Jurkat, Clone E6-1 (cell line): ENCODE data around the gene TSHZ1.
"Not testable (repeated sequence)": the region's sequence is repeated elsewhere in the genome, so short reads cannot be mapped to it uniquely, and the experiment has no call there.

Source experiments
- DNase-seq: peaks from one replicate; pipeline ENCODE4 v3.0.0-alpha.2; 2011; ENCODE audit warnings: low read depth, low spot score
- H3K4me3 ChIP-seq: 2 replicates; pipeline ENCODE4 v1.5.1; 2011; ENCODE audit warnings: mild to moderate bottlenecking, low read length, control low read depth, moderate library complexity

Gene TSHZ1

GRCh38 chr18:75178376-75178775, 32.2 kb upstream of the TSHZ1 start:
- no peak for DNase-seq
- no peak overlapping the region for H3K4me3 ChIP-seq

DNA sequence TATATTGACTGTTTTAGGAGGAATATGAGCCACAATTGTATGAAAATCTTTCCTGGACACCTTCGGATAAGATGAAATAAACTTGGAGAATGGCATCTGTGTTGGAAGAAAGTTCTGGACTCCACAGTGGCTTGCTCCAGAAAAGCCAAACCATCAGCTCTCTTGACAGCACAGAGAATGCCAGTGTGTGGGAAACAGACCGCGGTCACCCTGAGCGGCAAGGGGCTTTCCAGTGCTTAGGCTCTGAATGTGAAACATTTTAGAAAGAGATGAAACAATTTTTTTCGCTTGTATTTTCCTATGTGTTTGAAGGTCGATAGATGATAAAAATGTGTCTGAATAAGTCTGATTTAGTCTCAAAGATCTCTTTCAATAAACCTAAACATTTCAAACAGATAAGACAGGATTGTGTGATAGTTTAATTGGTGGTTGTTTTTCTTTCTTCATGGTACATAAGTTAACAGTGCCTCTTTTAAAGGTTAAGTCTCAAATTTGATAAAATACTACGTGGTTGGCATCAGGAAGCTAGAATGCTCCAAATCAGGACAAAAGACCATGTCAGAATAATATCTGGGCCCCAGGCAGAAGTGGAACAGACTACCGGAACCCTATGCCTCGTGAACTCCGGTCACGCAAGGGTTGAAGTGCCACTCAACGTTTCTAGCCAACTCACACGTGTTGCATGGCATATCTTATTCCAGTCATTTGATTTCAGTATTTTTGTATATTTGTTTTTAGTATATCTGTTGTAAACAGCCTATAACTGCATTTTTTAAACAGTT, 30.6 kb upstream of the TSHZ1 start:
- no peak for DNase-seq
- no peak overlapping the region for H3K4me3 ChIP-seq

DNA sequence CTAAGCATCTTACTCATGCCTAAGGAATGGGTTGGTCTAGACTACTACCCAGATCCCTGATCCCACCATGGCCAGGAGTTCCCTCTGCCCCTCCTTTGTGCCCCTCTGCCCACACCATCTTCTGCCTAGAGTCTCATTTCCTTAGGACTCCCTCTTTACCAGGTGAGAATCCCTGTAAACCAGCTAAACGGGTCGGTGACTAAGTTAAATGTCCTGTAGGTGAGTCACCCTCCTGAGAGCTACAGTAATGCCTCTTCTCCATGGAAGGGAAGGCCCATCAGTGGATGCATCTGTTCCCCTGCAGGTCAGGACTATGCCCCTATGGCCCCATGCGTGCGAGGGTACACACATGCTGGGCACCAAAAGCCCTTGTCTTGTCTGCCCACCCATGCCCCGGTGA, 27.1 kb upstream of the TSHZ1 start:
- no peak for DNase-seq
- no peak overlapping the region for H3K4me3 ChIP-seq

DNA sequence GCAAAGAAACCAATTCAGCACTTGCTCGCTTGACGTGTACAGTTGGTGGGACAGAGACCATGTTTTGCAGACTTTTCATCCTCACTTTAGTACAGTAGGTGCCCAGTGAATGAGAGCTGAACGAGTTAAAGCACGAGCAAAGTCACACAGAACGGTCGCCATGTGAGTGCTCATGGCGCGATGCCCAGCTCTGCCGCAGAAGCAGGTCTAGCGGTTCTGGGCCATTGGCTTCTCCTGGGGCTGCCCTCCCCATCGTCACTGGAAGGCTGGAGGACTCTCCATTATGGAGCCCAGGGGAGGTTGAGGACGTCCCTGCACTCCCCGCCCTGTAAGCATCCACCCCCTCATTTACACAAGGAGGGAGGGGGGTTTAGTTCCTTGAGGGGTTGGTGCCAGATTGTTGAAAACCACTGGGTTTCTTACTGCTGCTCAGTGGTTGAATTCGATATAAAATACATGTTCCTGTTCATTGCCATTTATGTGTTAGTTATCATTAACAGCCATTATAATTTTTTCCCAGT, 26.6 kb upstream of the TSHZ1 start:
- no peak for DNase-seq
- H3K4me3 ChIP-seq: no peak overlapping the region

DNA sequence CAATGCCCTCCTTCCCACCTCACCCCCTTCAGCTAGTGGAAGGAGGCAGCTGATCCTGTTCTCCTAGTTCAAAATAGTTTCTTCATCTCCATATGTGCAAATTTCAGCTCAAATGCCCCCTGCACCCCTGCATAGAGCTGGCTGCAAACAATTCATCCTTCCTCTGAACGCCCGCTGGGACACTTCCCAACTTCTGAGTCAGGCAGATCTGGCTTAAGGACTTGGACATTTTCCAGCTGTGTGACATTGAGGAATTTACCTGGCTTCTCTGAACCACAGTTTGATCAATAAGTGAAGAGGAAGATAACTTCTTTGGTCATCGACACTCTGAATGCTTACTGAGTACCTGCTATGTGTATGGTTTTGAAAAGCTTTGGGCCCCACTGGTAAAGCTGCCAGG, 25.1 kb upstream of the TSHZ1 start:
- H3K4me3 ChIP-seq: no peak overlapping the region
- DNase-seq: no peak

DNA sequence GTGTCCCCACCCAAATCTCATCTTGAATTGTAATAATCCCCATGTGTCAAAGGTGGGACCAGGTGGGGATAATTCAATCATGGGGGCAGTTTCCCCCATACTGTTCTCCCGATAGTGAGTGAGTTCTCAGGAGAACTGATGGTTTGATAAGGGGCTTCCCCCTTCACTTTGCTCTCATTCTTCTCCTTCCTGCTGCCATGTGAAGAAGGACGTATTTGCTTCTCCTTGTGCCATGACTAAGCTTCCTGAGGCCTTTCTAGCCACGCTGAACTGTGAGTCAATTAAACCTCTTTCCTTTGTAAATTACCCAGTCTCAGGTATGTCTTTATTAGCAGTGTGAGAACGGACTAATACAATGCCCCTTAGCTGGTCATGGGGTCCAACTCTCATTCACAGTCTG, 22.9 kb upstream of the TSHZ1 start:
- not testable (repeated sequence) for DNase-seq, H3K4me3 ChIP-seq

DNA sequence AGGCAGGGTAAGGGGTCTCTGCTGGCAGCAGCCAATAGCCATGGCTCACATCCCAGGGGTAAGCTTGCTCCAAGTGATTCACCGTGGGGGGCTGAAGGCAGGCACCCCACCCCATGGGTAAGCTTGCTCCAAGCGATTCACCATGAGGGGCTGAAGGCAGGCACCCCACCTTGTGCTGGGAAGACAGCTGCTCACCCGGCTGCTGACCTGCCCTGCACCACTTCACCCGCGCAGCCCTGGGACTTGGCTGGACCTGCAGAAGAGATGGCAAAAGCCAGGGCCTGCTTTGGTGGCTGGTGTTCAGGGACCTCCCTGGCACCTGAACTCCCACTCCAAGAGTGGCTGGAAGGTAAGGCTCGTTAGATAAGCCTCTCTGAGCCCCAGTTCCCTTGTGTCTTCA, 20.9 kb upstream of the TSHZ1 start:
- DNase-seq: no peak
- no peak overlapping the region for H3K4me3 ChIP-seq

- no peak overlapping the region for H3K4me3 ChIP-seq
- DNase-seq: no peak
Observed at GRCh38 chr18:75192899-75193298, 17.7 kb upstream of the TSHZ1 start.

GRCh38 chr18:75198036-75198435, 12.6 kb upstream of the TSHZ1 start:
- no peak for DNase-seq
- H3K4me3 ChIP-seq: no peak overlapping the region

GRCh38 chr18:75199327-75199726, 11.3 kb upstream of the TSHZ1 start:
- DNase-seq: no peak
- H3K4me3 ChIP-seq: no peak overlapping the region

GRCh38 chr18:75200071-75200470, 10.5 kb upstream of the TSHZ1 start:
- no peak for DNase-seq

DNA sequence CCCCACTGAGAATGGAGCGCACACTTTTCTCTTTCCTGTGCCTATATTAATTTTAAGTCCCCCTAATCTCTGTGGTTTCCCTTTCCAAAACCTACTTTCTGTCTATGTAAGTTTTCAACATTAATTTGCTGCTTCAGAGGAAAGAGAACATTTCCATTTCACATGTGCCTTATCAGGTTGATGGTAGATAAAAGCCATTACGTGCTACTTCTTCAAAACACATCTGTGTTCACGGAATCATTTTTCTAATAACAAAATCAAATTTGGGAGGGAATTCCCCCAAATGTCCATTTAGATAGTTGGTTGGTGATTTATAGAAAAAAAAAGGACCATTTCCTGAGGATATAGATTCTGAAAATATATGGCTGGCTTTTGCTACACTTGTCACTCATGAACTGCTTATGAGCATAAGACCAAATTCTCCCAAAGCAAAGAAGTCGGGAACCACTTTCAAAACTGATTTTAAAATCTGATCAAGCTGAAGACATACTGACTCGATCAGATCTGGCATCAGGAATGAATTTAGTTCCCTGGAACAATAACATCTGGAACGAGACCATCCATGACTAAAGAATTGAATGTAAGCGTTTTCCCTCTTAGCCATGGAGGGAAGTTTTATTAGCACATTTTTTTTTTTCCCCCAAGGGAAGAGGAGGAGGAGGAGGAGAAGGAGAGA, 9.9 kb upstream of the TSHZ1 start:
- H3K4me3 ChIP-seq: no peak overlapping the region

More at GRCh38 chr18:75200071-75200470, 10.5 kb upstream of the TSHZ1 start:
- H3K4me3 ChIP-seq: no peak overlapping the region

DNA sequence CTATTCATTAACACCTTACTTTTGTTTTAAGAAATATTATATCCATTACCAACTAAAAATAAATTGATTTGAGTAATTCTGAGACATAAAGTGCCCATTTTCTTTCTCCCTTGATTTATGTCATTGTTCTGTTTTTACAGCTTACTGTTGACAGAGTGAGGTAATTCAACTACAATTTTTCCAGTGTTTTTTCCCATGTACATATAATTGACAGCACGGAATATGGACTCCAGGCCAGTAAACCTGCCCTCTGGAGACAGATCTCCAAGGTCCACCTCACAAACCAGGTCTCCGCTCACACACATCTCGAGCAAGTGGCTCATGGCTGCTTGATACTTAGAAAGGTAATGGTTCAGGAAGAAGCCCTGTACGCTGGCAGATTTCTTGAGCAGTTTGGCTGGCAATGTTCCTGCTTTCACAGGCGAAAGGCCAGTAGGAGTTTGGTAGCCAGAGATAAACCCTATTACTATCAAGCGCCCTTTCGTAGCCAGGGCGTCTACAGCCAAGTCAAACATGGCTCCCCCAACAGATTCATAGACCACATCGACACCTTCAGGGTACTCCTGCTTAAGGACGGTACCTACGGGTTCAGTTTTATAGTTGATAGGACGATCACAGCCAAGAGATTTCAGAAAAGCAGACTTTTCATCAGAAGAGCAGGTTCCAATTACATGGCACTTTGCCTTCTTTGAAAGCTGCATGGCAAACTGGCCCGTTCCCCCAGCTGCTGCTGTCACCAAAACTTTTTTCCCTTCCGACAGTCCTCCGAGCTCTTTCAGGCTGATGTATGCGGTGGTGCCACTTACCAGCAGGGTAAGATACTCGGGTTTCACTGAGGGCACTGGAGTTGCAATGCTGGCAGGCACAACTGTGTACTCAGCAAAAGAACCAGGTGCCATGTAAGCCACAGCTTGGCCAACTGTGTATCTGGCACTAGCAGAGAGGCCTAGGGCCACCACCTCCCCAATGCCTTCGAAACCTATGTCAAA, 9.0 kb upstream of the TSHZ1 start:
- DNase-seq: no peak
- no peak overlapping the region for H3K4me3 ChIP-seq

More for the DNA sequence above, 9.9 kb upstream of the TSHZ1 start:
- DNase-seq: no peak

GRCh38 chr18:75202696-75203365, 7.8 kb upstream of the TSHZ1 start:
- H3K4me3 ChIP-seq: no peak overlapping the region
- DNase-seq: no peak

DNA sequence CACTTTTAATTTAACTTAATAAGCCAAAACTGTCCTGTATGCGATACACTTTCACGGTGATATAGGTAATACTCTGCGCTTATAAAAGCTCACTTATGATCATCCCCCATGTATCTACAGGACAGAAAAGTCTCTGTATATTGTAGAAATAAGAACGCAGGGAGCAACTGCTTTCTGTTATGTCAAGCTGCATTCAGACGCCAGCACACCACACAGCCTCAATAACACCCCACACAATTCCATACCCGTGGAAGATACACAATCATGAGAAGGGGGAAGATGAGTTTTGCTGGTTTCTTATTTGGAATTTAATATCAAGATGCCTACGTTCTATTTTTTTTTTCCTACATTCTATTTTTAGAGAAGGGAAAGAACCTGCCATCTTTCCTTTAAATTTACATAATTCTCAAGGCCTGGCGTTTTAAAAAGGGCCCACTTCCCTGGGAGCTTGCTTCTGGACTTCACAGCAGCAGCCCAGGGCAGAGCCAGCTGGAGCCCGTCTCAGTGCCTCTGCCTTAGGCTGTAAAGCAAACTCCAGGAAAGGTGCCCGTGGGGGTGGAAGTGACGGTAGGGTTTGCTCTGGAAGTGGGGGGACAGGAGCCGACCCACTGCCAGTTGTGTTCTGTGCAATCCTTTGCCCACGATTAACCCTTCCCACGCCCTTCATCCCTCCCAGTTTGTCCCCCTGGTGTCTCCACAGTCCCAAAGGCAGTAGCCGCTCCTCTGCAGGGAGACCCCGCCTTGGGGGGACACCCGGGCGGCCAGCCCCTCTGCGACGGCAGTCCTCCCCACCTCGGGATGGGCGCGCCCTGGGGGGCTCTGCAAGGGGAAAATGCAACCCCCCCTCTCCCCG, 7.0 kb upstream of the TSHZ1 start:
- DNase-seq: no peak
- H3K4me3 ChIP-seq: no peak overlapping the region

- no peak for DNase-seq
- H3K4me3 ChIP-seq: no peak overlapping the region
Observed at GRCh38 chr18:75204269-75204731, 6.3 kb upstream of the TSHZ1 start.

GRCh38 chr18:75204732-75205513, 5.7 kb upstream of the TSHZ1 start:
- DNase-seq: no peak
- H3K4me3 ChIP-seq: no peak overlapping the region
